GM23338 (cell line): ENCODE results near the gene CTNNA1. TPM values are rescaled to one million over a fixed set of nuclear protein-coding genes. Genes with fewer than 3 reads are reported as not detected.

ENCODE experiments used
- ATAC-seq: fragments of 200-7000 bp; cut with Tn5 transposase; 3 replicates; pipeline ENCODE4 v1.9.1; 2020
- DNase-seq: peaks from one replicate; pipeline ENCODE4 v3.0.0-alpha.2; 2015; ENCODE audit warnings: low spot score
- H2AFZ ChIP-seq: fragments of 200-600 bp; sonication (generic); 2 replicates; pipeline ENCODE4 v1.8.0; 2016; ENCODE audit warnings: antibody characterized with exemption, mild to moderate bottlenecking, moderate library complexity
- H3F3A ChIP-seq: fragments of 200-600 bp; sonication (generic); replicated peaks from 2 replicates; pipeline ENCODE4 v1.8.0; 2017; ENCODE audit warnings: antibody characterized with exemption, mixed run types, low read depth
- H3K27ac ChIP-seq: fragments of 200-600 bp; sonication (generic); 2 replicates; pipeline ENCODE4 v1.6.1; 2016; ENCODE audit warnings: low read depth
- H3K27me3 ChIP-seq: fragments of 200-600 bp; sonication (generic); 2 replicates; pipeline ENCODE4 v1.8.0; 2016; ENCODE audit warnings: mild to moderate bottlenecking, mixed run types, moderate library complexity; ENCODE audit not compliant: insufficient read depth
- H3K36me3 ChIP-seq: fragments of 200-600 bp; sonication (generic); 2 replicates; pipeline ENCODE4 v1.8.0; 2016; ENCODE audit warnings: mild to moderate bottlenecking; ENCODE audit not compliant: insufficient read depth
- H3K4me1 ChIP-seq: fragments of 200-600 bp; sonication (generic); 2 replicates; pipeline ENCODE4 v1.8.0; 2016; ENCODE audit warnings: mild to moderate bottlenecking, moderate library complexity; ENCODE audit not compliant: insufficient read depth
- H3K4me2 ChIP-seq: fragments of 200-600 bp; sonication (generic); 2 replicates; pipeline ENCODE4 v1.7.1; 2017; ENCODE audit warnings: mixed run types
- H3K4me3 ChIP-seq: fragments of 200-600 bp; sonication (generic); 2 replicates; pipeline ENCODE4 v1.6.1; 2016; ENCODE audit warnings: mixed run types
- H3K79me2 ChIP-seq: fragments of 200-600 bp; sonication (generic); replicated peaks from 2 replicates; pipeline ENCODE4 v1.8.0; 2017; ENCODE audit warnings: mild to moderate bottlenecking; ENCODE audit not compliant: insufficient read depth
- H3K9me2 ChIP-seq: fragments of 200-600 bp; sonication (generic); 2 replicates; pipeline ENCODE4 v1.8.0; 2017; ENCODE audit not compliant: insufficient read depth
- H4K20me1 ChIP-seq: fragments of 200-600 bp; sonication (generic); replicated peaks from 2 replicates; pipeline ENCODE4 v1.8.0; 2017; ENCODE audit warnings: mild to moderate bottlenecking; ENCODE audit not compliant: insufficient read depth
- H3K27ac Mint-ChIP-seq: 2 replicates; pipeline ENCODE4 v1.8.0; 2020; ENCODE audit warnings: inconsistent platforms, mild to moderate bottlenecking, moderate library complexity, mixed read lengths
- H3K27me3 Mint-ChIP-seq: 3 replicates; pipeline ENCODE4 v1.8.0; 2022; ENCODE audit warnings: low read depth, mild to moderate bottlenecking, moderate library complexity, mixed read lengths, inconsistent platforms; ENCODE audit not compliant: insufficient read depth, poor library complexity
- H3K36me3 Mint-ChIP-seq: 3 replicates; pipeline ENCODE4 v1.8.0; 2021; ENCODE audit warnings: low read depth, mild to moderate bottlenecking, inconsistent platforms, moderate library complexity, mixed read lengths
- H3K4me1 Mint-ChIP-seq: 3 replicates; pipeline ENCODE4 v1.8.0; 2020; ENCODE audit warnings: mild to moderate bottlenecking, inconsistent platforms, mixed read lengths
- H3K4me3 Mint-ChIP-seq: 3 replicates; pipeline ENCODE4 v1.8.0; 2021; ENCODE audit warnings: moderate library complexity, mild to moderate bottlenecking, inconsistent platforms, mixed read lengths
- H3K9me3 Mint-ChIP-seq: 3 replicates; pipeline ENCODE4 v1.8.0; 2020; ENCODE audit warnings: moderate library complexity, mild to moderate bottlenecking, inconsistent platforms, mixed read lengths
- NANOG ChIP-seq: IDR thresholded peaks from 2 replicates; pipeline ENCODE4 v1.6.1; 2016; ENCODE audit warnings: antibody characterized with exemption, borderline replicate concordance
- ZNF331 ChIP-seq: fragments of 250-450 bp; sonication (Bioruptor Pico); IDR thresholded peaks from 2 replicates; pipeline ENCODE4 v1.5.0; 2020; ENCODE audit warnings: low read depth, mild to moderate bottlenecking, moderate library complexity
- polyA plus RNA-seq: library from polyadenylated mRNA; unstranded; fragments of >200 nt; fragmentation: Nextera tagmentation; extraction: Ambion mirVana; gene quantifications from 2 replicates; pipeline ENCODE4 v1.2.1, GENCODE V29; 2016
- total RNA-seq: library from RNA; depleted of rRNA; stranded (reverse); fragments of >200 nt; shearing (Covaris generic); gene quantifications from 2 replicates; pipeline ENCODE4 v1.2.3, GENCODE V29; 2014; rRNA removed

The CTNNA1 gene
- total and polyA plus RNA-seq, 2 experiments from 2014 or later: 111 to 348 TPM

- Mint-ChIP-seq H3K4me3 (no peak overlapping the region), H3K27me3 (peaks cover 2% of the 10 kb centered on the region), H3K27ac (no peak overlapping the region), H3K9me3 (no peaks in the 10 kb centered on the region), H3K4me1 (no peaks in the 10 kb centered on the region; the same call in 2 of the 3 replicates), H3K36me3 (no peaks in the 10 kb centered on the region)
- H3K36me3 ChIP-seq: no peaks in the 10 kb centered on the region
- H3K79me2 ChIP-seq: no peaks in the 10 kb centered on the region
- no peak overlapping the region for H3K27ac ChIP-seq
- TF ChIP-seq NANOG: no peak
- no peak for TF ChIP-seq ZNF331 (CRISPR knock-in tag)
- no peaks in the 10 kb centered on the region for H3K27me3 ChIP-seq
- no peak for DNase-seq
- 0 out of 2 replicates have a peak, but pooled peaks cover under 1% of the 10 kb centered on the region for H3K9me2 ChIP-seq
- no peak overlapping the region for H3K4me3 ChIP-seq
- no peaks in the 10 kb centered on the region for H4K20me1 ChIP-seq
- peaks cover 7% of the 10 kb centered on the region; the same call in 1 of the 2 replicates for H3K4me1 ChIP-seq
- H3K4me2 ChIP-seq: no peak overlapping the region
- ATAC-seq: no peak
- no peaks in the 10 kb centered on the region for H3F3A ChIP-seq
- no peak overlapping the region for H2AFZ ChIP-seq
Measured at GRCh38 chr5:138983984-138984383, 230.8 kb downstream of the CTNNA1 start.

Other genes starting within 250 kb of the CTNNA1 start
- gene ETF1, start 210.2 kb upstream of the CTNNA1 start, total RNA-seq: 134 and 136 TPM in 2 replicates
- 56.7 and 68.9 TPM in 2 replicates for gene ETF1, start 210.2 kb upstream of the CTNNA1 start, polyA plus RNA-seq
- 751 and 880 TPM in 2 replicates for gene HSPA9, start 178.0 kb upstream of the CTNNA1 start, total RNA-seq
- gene HSPA9, start 178.0 kb upstream of the CTNNA1 start, polyA plus RNA-seq: 302 and 313 TPM in 2 replicates
- gene LRRTM2, start 121.9 kb downstream of the CTNNA1 start, total RNA-seq: not detected in 2 replicates
- 0.89 and 1.5 TPM in 2 replicates for gene LRRTM2, start 121.9 kb downstream of the CTNNA1 start, polyA plus RNA-seq